Adrenal gland (tissue), 19 donors: ENCODE measurements around the gene KRTAP9-4. TPM values are rescaled to one million over a fixed set of nuclear protein-coding genes. Genes with fewer than 3 reads are reported as not detected.
"Not testable (repeated sequence)": the region's sequence is repeated elsewhere in the genome, so short reads cannot be mapped to it uniquely, and the experiment has no call there.

Experiments
- DNase-seq, 7 donors: peaks; one replicate each; pipeline ENCODE4 v3.0.0-alpha.2; 2019 to 2020
- H3K27ac ChIP-seq, 5 donors: fragments of 200-600 bp; sonication (generic) in 4 of 5; 1 replicate in 3 of 5; 2 replicates in 2 of 5; pipeline versions ENCODE4 v1.5.1 to v1.8.0; 2016 to 2020; ENCODE audit warnings: mild to moderate bottlenecking in 1 of 5
- H3K27me3 ChIP-seq: fragments of 200-600 bp; 2 replicates; pipeline ENCODE4 v1.8.0; 2021
- H3K36me3 ChIP-seq, 2 donors: fragments of 200-600 bp; replicated peaks in 1 of 2; 1 replicate in 1 of 2; 2 replicates in 1 of 2; pipeline versions ENCODE4 v1.5.1 to v1.8.0; 2018 to 2022
- H3K4me1 ChIP-seq, 2 donors: fragments of 200-600 bp; replicated peaks in 1 of 2; 1 replicate in 1 of 2; 2 replicates in 1 of 2; pipeline versions ENCODE4 v1.5.1 to v1.8.0; 2018 to 2021
- H3K4me3 ChIP-seq, 4 donors: fragments of 200-600 bp; sonication (generic) in 3 of 4; one replicate each; pipeline ENCODE4 v1.5.1; 2016 to 2018
- H3K9me3 ChIP-seq, 3 donors: fragments of 200-600 bp; sonication (generic) in 1 of 3; replicated peaks in 1 of 3; 1 replicate in 2 of 3; 2 replicates in 1 of 3; pipeline versions ENCODE4 v1.5.1 to v1.8.0; 2016 to 2021
- CTCF ChIP-seq, 6 experiments: fragments of 450-650 bp in 4 of 6; fragments of 200-600 bp in 2 of 6; sonication (generic) in 1 of 6; IDR thresholded peaks; 1 replicate in 5 of 6; 2 replicates in 1 of 6; pipeline versions ENCODE4 v1.5.1 to v1.8.0; 2016 to 2021; ENCODE audit warnings: antibody characterized with exemption in 6 of 6, mild to moderate bottlenecking in 2 of 6, moderate library complexity in 1 of 6
- POLR2A ChIP-seq, 2 donors: fragments of 450-650 bp; IDR thresholded peaks; one replicate each; pipeline ENCODE4 v1.6.1; 2017; ENCODE audit warnings: antibody characterized with exemption in 2 of 2, mild to moderate bottlenecking in 2 of 2, moderate library complexity in 1 of 2
- WGBS, 4 donors: extraction: QIAGEN DNeasy Blood & Tissue Kit in 2 of 4; methylation state at CpG; one replicate each; pipeline versions ENCODE4 v1.1.5 to v1.1.7; 2013 to 2017; 5-methylcytosine and 5-hydroxymethylcytosine counted together
- intact Hi-C, 2 donors: fragments of 100-400 bp; cut with DNase I; formaldehyde crosslinking; loops; one replicate each; pipeline versions ENCODE4 v1.14.1 to v1.15.0; 2022 to 2023
- long read RNA-seq, 10 donors: library from polyadenylated mRNA in 3 of 10; unstranded in 2 of 10; stranded (forward) in 1 of 10; transcript quantifications; one replicate each; pipeline ENCODE4 v2.0.0 and lab custom pipeline, GENCODE V29; 2021 to 2026
- polyA plus RNA-seq, 3 donors: library from polyadenylated mRNA; stranded (reverse); fragments of 200-250 nt in 2 of 3; fragments of 350-450 nt in 1 of 3; fragmentation: Illumina TruSeq in 1 of 3; extraction: RNeasy Lipid Tissue Mini Kit (QIAGEN cat#74804) in 1 of 3; gene quantifications; one replicate each; pipeline ENCODE4 v1.2.3, GENCODE V29; 2013 to 2014
- total RNA-seq, 9 donors: library from RNA; depleted of rRNA in 4 of 9; stranded (reverse); fragments of >200 nt in 4 of 9; fragments of 120-200 nt in 1 of 9; fragmentation: NEBNext Ultra II Directional in 1 of 9; extraction: Animal tissue kit (Norgen Biotek cat#: 25700) in 1 of 9; gene quantifications; one replicate each; pipeline versions ENCODE4 v1.1.0 to v1.2.4, GENCODE V29; 2013 to 2023
- donor health status: healthy with polysubstance abuse.
- donor health status: Bipolar disorder and iron deficiency.
- donor health status: DM: yes; HTN: yes; CAD: no.
- donor health status: DM: no; HTN: no; CAD: no.
- donor health status: DM: no; HTN: no; CAD: no.
- donor health status: DM: yes; HTN: yes; CAD: no.

The KRTAP9-4 gene
- not detected for total RNA-seq
- not detected for polyA plus RNA-seq
- long read RNA-seq, donor 1, result 0 reads
- long read RNA-seq, donor 2, result 0 reads
- long read RNA-seq, donor 3, result 0 reads
- long read RNA-seq, donor 4, result 0 reads
- long read RNA-seq, donor 5, result 0 reads
- long read RNA-seq, donor 6, result 0 reads
- long read RNA-seq, donor 7, result 0 reads
- long read RNA-seq, donor 8, result 0 reads
- long read RNA-seq, donor 9, result 0 reads
- long read RNA-seq, donor 10, result 0 reads

GRCh38 chr17:41249637-41250240 is at the start of gene KRTAP9-4:
Gene KRTAP9-4 (plus strand): TSS chr17:41249687. CDS start chr17:41249721, 34 bp downstream.
- intact Hi-C loops, H3K4me3 ChIP-seq, DNase-seq, H3K36me3 ChIP-seq, H3K27ac ChIP-seq, H3K9me3 ChIP-seq, H3K4me1 ChIP-seq: not testable (repeated sequence)
- peaks cover 12% of the 10 kb centered on the region for H3K27me3 ChIP-seq
- 38 to 92% (median 68%) methylated on average over 1 to 2 of the region's 2 CpGs for WGBS, 4 donors

GRCh38 chr17:41211845-41212466 is 37.5 kb upstream of the KRTAP9-4 start:
- intact Hi-C loops, result no loop called here
- TF ChIP-seq POLR2A (IDR thresholded peaks at IDR 0.05) (no peak), CTCF (IDR thresholded peaks at IDR 0.05) (no peak)
- Histone ChIP-seq H3K27ac (no peak overlapping the region), H3K36me3 (no peaks in the 10 kb centered on the region), H3K9me3 (peaks cover 0 to 6% (median 0%) of the 10 kb centered on the region in 3 donors), H3K4me1 (no peaks in the 10 kb centered on the region), H3K27me3 (peaks cover 11% of the 10 kb centered on the region), H3K4me3 (no peak overlapping the region)
- 30 to 51% (median 42%) methylated on average over 1 of the region's 1 CpG for WGBS, 4 donors
- DNase-seq, result no peak

- Histone ChIP-seq H3K27ac (no peak overlapping the region), H3K4me3 (no peak overlapping the region), H3K36me3 (no peaks in the 10 kb centered on the region), H3K27me3 (peaks cover 11% of the 10 kb centered on the region), H3K9me3 (peaks cover 0 to 6% (median 0%) of the 10 kb centered on the region in 3 donors), H3K4me1 (no peaks in the 10 kb centered on the region)
- no peak for TF ChIP-seq POLR2A (IDR thresholded peaks at IDR 0.05)
- TF ChIP-seq CTCF (IDR thresholded peaks at IDR 0.05), result no peak
- WGBS, 4 donors, result 70 to 75% (median 73%) methylated on average over 5 to 7 of the region's 7 CpGs
- intact Hi-C loops, result no loop called here
- DNase-seq, result no peak
These were observed 36.8 kb upstream of the KRTAP9-4 start for GRCh38 chr17:41212524-41213169.

GRCh38 chr17:41215681-41216080 is 33.8 kb upstream of the KRTAP9-4 start:
- H3K4me3 ChIP-seq, result no peak overlapping the region
- WGBS, 4 donors, result 58 to 87% (median 66%) methylated on average over 1 of the region's 1 CpG
- no peaks in the 10 kb centered on the region for H3K4me1 ChIP-seq
- no peak overlapping the region for H3K27ac ChIP-seq
- H3K9me3 ChIP-seq, result no peaks in the 10 kb centered on the region
- H3K36me3 ChIP-seq, result no peaks in the 10 kb centered on the region
- no peak for DNase-seq
- peaks cover 2% of the 10 kb centered on the region for H3K27me3 ChIP-seq
- intact Hi-C loops, result no loop called here
- TF ChIP-seq POLR2A (IDR thresholded peaks at IDR 0.05) (no peak), CTCF (IDR thresholded peaks at IDR 0.05) (no peak)
